K562 (cell line): ENCODE data around the gene RPL19. TPM values are rescaled to one million over a fixed set of nuclear protein-coding genes. Genes with fewer than 3 reads are reported as not detected.
A peak's percentile ranks its signal among the peaks of the same experiment; 100 is the strongest.

Source experiments
- CCNT2 ChIP-seq: IDR thresholded peaks from 2 replicates; pipeline ENCODE4 v1.6.1; 2011; ENCODE audit warnings: borderline replicate concordance, low read depth, mild to moderate bottlenecking, moderate library complexity, mixed read lengths, low read length; ENCODE audit not compliant: insufficient read length; ENCODE audit errors: extremely low read depth
- CTCFL ChIP-seq: IDR thresholded peaks from 2 replicates; pipeline ENCODE4 v1.6.1; 2011; ENCODE audit warnings: borderline replicate concordance, low read depth, mild to moderate bottlenecking, moderate library complexity, low read length; ENCODE audit not compliant: insufficient read depth, poor library complexity, severe bottlenecking
- KHSRP ChIP-seq: fragments of 450-650 bp; IDR thresholded peaks from 2 replicates; pipeline ENCODE4 v1.6.1; 2017
- MAZ ChIP-seq, 2 experiments: fragments of 450-650 bp in 1 of 2; sonication (generic) in 1 of 2; formaldehyde crosslinking; IDR thresholded peaks in 1 of 2; conservative IDR thresholded peaks in 1 of 2; 2 replicates each; pipeline versions ENCODE4 v1.4.0 to v1.5.0; 2020; ENCODE audit warnings: mild to moderate bottlenecking in 1 of 2, missing genetic modification reagents in 1 of 2
- PCBP1 ChIP-seq: fragments of 200-400 bp; formaldehyde crosslinking; IDR thresholded peaks from 2 replicates; pipeline ENCODE4 v1.6.1; 2018; ENCODE audit warnings: mild to moderate bottlenecking, low read depth, low read length; ENCODE audit not compliant: poor library complexity, severe bottlenecking
- PRDM10 ChIP-seq: fragments of 450-650 bp; IDR thresholded peaks from 2 replicates; pipeline ENCODE4 v1.6.1; 2018; ENCODE audit not compliant: partially characterized antibody
- RB1 ChIP-seq: fragments of 450-650 bp; IDR thresholded peaks from 2 replicates; pipeline ENCODE4 v1.6.1; 2017; ENCODE audit warnings: low read depth, mild to moderate bottlenecking
- RBFOX2 ChIP-seq: fragments of 200-400 bp; formaldehyde crosslinking; IDR thresholded peaks from 2 replicates; pipeline ENCODE4 v1.6.1; 2017; ENCODE audit warnings: low read depth, mild to moderate bottlenecking, low read length, moderate library complexity
- SRSF7 ChIP-seq: fragments of 200-400 bp; formaldehyde crosslinking; optimal IDR thresholded peaks from 2 replicates; pipeline ENCODE3; 2017; ENCODE audit warnings: mild to moderate bottlenecking, low read depth, low read length
- TBP ChIP-seq: optimal IDR thresholded peaks from 2 replicates; pipeline ENCODE3; 2011; ENCODE audit warnings: low read depth, low read length, improper control_type of control experiment
- ZNF830 ChIP-seq: fragments of 250-450 bp; sonication (Bioruptor Pico); IDR thresholded peaks from 2 replicates; pipeline ENCODE4 v1.5.0; 2021; ENCODE audit warnings: mild to moderate bottlenecking
- polyA plus RNA-seq, 8 experiments: library from polyadenylated mRNA; depleted of rRNA in 4 of 8; stranded (reverse) in 5 of 8; unstranded in 3 of 8; fragments of >200 nt; fragmentation: Nextera tagmentation in 2 of 8; fragmentation: Illumina TruSeq in 1 of 8; extraction: Ambion mirVana in 2 of 8; extraction: Trizol in 1 of 8; gene quantifications; 2 replicates each; pipeline versions ENCODE4 v1.2.1 to v1.2.3, GENCODE V29; 2011 to 2014; ENCODE audit warnings: inconsistent platforms in 1 of 8, missing spikeins in 1 of 8
- total RNA-seq, 7 experiments: library from RNA; depleted of rRNA in 6 of 7; stranded (reverse); fragments of >200 nt in 6 of 7; fragmentation: Illumina TruSeq in 2 of 7; extraction: Trizol in 2 of 7; gene quantifications; 2 replicates each; pipeline versions ENCODE4 v1.2.1 to v1.2.3, GENCODE V29; 2011 to 2021; ENCODE audit warnings: low replicate concordance in 1 of 7
- TF ChIP-seq, protein P1 (sequence below), 2 experiments: IDR thresholded peaks; 2 replicates each; pipeline ENCODE4 v1.6.1; 2012; ENCODE audit warnings: improper control_type of control experiment in 2 of 2, low read depth in 2 of 2, low read length in 2 of 2, borderline replicate concordance in 1 of 2
- TF ChIP-seq, protein P2 (sequence below): fragments of 450-650 bp; formaldehyde crosslinking; IDR thresholded peaks from 2 replicates; pipeline ENCODE4 v1.4.0; 2020; ENCODE audit warnings: mild to moderate bottlenecking, moderate library complexity

Gene RPL19
- total and polyA plus RNA-seq, 9 of the 15 experiments (the other 6 are each of a cell fraction or from before 2014, with no cell fraction given), result 2,263 to 4,614 (median 3,727) TPM

DNA sequence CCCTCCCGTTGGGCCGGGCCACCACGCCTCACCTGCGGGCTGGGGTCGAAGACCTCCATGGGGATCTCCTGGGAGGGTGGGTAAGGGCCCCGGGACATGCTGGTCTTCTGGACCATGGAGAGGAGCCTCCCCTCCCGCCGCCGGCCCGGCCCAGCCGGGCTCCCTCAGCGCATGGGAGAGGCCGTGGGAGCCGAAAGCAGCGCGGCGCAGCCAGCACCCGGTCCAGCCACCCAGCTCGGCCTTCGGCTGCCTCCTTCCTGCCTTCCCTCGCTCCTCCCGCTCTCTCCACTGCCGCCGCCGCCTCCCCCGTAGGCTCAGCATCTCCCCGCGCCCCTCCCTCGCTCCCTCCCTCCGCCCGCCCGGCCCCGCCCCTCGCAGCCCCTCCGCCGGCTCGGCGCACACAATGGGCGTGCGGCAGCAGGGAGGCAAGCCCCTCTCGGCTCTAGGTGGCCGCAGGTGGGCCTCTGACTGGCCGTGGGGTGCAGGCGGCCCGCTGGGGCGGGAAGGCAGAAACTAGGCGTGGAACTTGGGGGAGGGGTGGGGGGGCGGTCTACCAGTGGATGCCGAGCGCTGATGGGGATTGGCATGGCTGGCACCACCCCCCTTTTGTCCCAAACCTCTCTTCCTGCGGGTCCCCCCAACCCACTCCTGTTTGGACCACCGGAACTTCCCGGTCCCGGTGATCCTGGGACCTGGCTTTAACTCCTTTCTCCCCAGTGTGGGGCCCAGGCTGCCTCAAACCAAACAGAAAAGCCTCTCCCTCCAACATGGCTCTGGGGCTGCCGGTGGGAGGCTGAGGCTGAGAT is 2.5 kb upstream of the RPL19 start, which contains the start of gene CACNB1 (continued):
- TF ChIP-seq PRDM10 (peak; percentile 16), KHSRP (no peak), SRSF7 (no peak), RB1 (peak; percentile 30; the same call in 1 of the 2 replicates), PCBP1 (no peak), MAZ (CRISPR knock-in tag; conservative IDR thresholded peaks at IDR 0.05 in 1 of 2, IDR thresholded peaks at IDR 0.05 in 1 of 2) (peak; percentile 51 to 84; a peak in 3 of 4 replicates), ZNF830 (CRISPR knock-in tag) (peak; percentile 76; the same call in 1 of the 2 replicates), CTCFL (no peak), CCNT2 (peak; percentile 40), RBFOX2 (peak; percentile 78), TBP (peak; percentile 31)
- TF ChIP-seq, protein P1, sequence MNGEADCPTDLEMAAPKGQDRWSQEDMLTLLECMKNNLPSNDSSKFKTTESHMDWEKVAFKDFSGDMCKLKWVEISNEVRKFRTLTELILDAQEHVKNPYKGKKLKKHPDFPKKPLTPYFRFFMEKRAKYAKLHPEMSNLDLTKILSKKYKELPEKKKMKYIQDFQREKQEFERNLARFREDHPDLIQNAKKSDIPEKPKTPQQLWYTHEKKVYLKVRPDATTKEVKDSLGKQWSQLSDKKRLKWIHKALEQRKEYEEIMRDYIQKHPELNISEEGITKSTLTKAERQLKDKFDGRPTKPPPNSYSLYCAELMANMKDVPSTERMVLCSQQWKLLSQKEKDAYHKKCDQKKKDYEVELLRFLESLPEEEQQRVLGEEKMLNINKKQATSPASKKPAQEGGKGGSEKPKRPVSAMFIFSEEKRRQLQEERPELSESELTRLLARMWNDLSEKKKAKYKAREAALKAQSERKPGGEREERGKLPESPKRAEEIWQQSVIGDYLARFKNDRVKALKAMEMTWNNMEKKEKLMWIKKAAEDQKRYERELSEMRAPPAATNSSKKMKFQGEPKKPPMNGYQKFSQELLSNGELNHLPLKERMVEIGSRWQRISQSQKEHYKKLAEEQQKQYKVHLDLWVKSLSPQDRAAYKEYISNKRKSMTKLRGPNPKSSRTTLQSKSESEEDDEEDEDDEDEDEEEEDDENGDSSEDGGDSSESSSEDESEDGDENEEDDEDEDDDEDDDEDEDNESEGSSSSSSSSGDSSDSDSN (IDR thresholded peaks at IDR 0.05; ENCODE audit: borderline replicate concordance in 1 of 2, low read depth in 2 of 2, low read length in 2 of 2), result peak; percentile 90 to 97; a peak in 3 of 4 replicates
- TF ChIP-seq, protein P2, sequence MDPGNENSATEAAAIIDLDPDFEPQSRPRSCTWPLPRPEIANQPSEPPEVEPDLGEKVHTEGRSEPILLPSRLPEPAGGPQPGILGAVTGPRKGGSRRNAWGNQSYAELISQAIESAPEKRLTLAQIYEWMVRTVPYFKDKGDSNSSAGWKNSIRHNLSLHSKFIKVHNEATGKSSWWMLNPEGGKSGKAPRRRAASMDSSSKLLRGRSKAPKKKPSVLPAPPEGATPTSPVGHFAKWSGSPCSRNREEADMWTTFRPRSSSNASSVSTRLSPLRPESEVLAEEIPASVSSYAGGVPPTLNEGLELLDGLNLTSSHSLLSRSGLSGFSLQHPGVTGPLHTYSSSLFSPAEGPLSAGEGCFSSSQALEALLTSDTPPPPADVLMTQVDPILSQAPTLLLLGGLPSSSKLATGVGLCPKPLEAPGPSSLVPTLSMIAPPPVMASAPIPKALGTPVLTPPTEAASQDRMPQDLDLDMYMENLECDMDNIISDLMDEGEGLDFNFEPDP (CRISPR knock-in tag), result no peak
